Measurements from ENCODE around the gene CCDC181. TPM values are rescaled to one million over a fixed set of nuclear protein-coding genes. Genes with fewer than 3 reads are reported as not detected.

The CCDC181 gene
- total and polyA plus RNA-seq, 2 of the 8 experiments (the other 6 are each of a cell fraction or from before 2014, with no cell fraction given) = 1.2 to 3.7 TPM

DNA sequence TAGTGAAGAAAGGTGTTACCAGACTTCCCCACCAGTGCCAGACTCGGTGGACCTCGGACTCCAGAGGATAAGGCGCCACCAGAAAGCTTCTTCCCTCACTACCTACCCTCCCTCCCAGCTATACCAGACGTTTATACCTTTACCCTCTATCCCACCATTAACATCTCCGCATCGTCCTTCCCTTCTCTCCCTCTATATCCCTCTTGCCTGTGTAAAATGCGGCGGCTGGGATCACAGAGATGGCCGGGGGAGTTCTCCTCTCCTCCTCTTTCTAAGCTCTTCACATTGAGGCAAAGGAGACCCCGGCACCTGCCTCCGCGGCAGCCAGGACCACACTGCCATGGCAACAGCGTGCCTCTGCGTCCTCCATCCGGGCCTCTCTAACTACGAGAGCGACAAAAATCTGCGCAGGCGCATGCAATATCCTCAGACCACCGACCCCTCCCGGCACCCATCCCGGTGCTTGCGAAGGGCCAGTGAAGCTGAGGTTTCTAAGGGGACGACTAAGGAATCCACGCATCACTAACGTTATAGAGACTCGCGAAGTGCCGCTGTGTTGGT lies at the start of gene CCDC181 (continued):
- peak; percentile 36; the same call in 1 of the 2 replicates for TF ChIP-seq CEBPB (IDR thresholded peaks at IDR 0.05; ENCODE audit: low read depth, low read length)
- no peak for TF ChIP-seq SIX5 (IDR thresholded peaks at IDR 0.05; ENCODE audit: low read depth, low read length)
- TF ChIP-seq NRF1 (IDR thresholded peaks at IDR 0.05; ENCODE audit: low read depth, low read length) = peak; percentile 78
- peak; percentile 59 for TF ChIP-seq TBP (IDR thresholded peaks at IDR 0.05; ENCODE audit: low read depth, low read length)
- peak in 1 of 2 experiments; percentile 83; a peak in 2 of 4 replicates for TF ChIP-seq SIN3A (conservative IDR thresholded peaks at IDR 0.05 in 1 of 2, IDR thresholded peaks at IDR 0.05 in 1 of 2; ENCODE audit: low read depth in 1 of 2, low read length in 2 of 2)
- TF ChIP-seq, protein P1, sequence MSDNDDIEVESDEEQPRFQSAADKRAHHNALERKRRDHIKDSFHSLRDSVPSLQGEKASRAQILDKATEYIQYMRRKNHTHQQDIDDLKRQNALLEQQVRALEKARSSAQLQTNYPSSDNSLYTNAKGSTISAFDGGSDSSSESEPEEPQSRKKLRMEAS (IDR thresholded peaks at IDR 0.05) = peak; percentile 72
- no peak for TF ChIP-seq KDM1A (IDR thresholded peaks at IDR 0.05; ENCODE audit: borderline replicate concordance, low read length)
- no peak for TF ChIP-seq BCL11A (IDR thresholded peaks at IDR 0.05; ENCODE audit: low read depth in 2 of 2, low read length in 2 of 2)
- TF ChIP-seq HDAC6 (IDR thresholded peaks at IDR 0.05; ENCODE audit: low read depth, low read length) = no peak
- TF ChIP-seq KDM5A (IDR thresholded peaks at IDR 0.05; ENCODE audit: low read length) = no peak
- peak; percentile 33 for TF ChIP-seq ASH2L (IDR thresholded peaks at IDR 0.05; ENCODE audit: low read length)
- TF ChIP-seq RFX5 (IDR thresholded peaks at IDR 0.05; ENCODE audit: borderline replicate concordance, low read depth, low read length) = no peak
- no peak for TF ChIP-seq CBX5 (IDR thresholded peaks at IDR 0.05; ENCODE audit: low read depth, low read length)
- no peak for TF ChIP-seq TEAD4 (IDR thresholded peaks at IDR 0.05; ENCODE audit: low read depth, low read length)
- no peak for TF ChIP-seq GABPA (IDR thresholded peaks at IDR 0.05; ENCODE audit: borderline replicate concordance, insufficient read depth, low read length)
- TF ChIP-seq KDM4A (IDR thresholded peaks at IDR 0.05; ENCODE audit: low read depth, low read length, severe bottlenecking) = no peak
- TF ChIP-seq JUN (IDR thresholded peaks at IDR 0.05; ENCODE audit: low read depth, low read length) = no peak
- TF ChIP-seq RAD21 (IDR thresholded peaks at IDR 0.05 in 1 of 2, conservative IDR thresholded peaks at IDR 0.05 in 1 of 2; ENCODE audit: low read depth in 2 of 2, low read length in 2 of 2) = peak in 1 of 2 experiments; percentile 1; a peak in 1 of 4 replicates
- no peak for TF ChIP-seq CHD2 (IDR thresholded peaks at IDR 0.05; ENCODE audit: low read length)
- no peak for TF ChIP-seq NANOG (IDR thresholded peaks at IDR 0.05; ENCODE audit: insufficient read depth, low read depth, low read length, poor library complexity, severe bottlenecking)
- TF ChIP-seq RBBP5 (IDR thresholded peaks at IDR 0.05; ENCODE audit: borderline replicate concordance, low read depth, low read length) = no peak
- TF ChIP-seq, protein P2, sequence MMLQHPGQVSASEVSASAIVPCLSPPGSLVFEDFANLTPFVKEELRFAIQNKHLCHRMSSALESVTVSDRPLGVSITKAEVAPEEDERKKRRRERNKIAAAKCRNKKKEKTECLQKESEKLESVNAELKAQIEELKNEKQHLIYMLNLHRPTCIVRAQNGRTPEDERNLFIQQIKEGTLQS (IDR thresholded peaks at IDR 0.05; ENCODE audit: insufficient read depth, low read depth, low read length) = no peak
- TF ChIP-seq CREB1 (IDR thresholded peaks at IDR 0.05) = peak; percentile 32; the same call in 1 of the 2 replicates
- no peak; the same call in 1 of the 2 replicates for TF ChIP-seq POLR2AphosphoS5 (IDR thresholded peaks at IDR 0.05; ENCODE audit: low read depth, low read length)
- TF ChIP-seq TCF12 (IDR thresholded peaks at IDR 0.05; ENCODE audit: low read depth, low read length) = no peak
